ENCODE measurements around the gene ZP1. TPM values are rescaled to one million over a fixed set of nuclear protein-coding genes. Genes with fewer than 3 reads are reported as not detected.

The ZP1 gene
- total and polyA plus RNA-seq, 2 of the 4 experiments (the other 2 are of a cell fraction), result 0.18 to 1.6 TPM

DNA sequence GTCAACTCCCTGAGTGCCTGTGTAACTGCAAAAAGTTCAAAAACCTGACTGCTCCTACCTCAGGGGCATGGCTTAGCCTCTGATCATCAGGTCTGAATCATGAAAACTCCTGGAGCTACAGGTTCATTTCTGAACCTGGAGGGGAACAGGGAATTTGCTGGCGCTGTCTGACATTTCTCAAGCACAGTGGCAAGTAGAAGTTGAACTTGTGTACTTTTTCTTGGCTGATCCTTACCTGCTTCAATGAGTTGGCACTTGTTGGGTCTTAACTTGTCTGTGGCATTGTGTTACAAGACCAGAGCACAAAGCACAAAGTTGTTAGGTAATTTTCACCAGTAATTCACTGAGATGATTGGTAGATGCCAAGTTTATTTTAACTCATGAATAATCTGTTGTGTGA, 49.9 kb downstream of the ZP1 start:
- Histone ChIP-seq H4K20me1 (ENCODE audit: insufficient read depth, low read length) (peaks cover 14% of the 10 kb centered on the region; the same call in 1 of the 2 replicates), H3K18ac (ENCODE audit: low read depth, low read length) (no peak overlapping the region), H3K27me3 (ENCODE audit: control insufficient read depth, insufficient read depth, low read length) (no peaks in the 10 kb centered on the region), H2AK9ac (replicated peaks; ENCODE audit: low read depth, low read length, poor library complexity) (no peak overlapping the region), H3K23ac (ENCODE audit: low read depth, low read length) (peak overlapping the region; percentile 38; the same call in 1 of the 2 replicates), H4K5ac (ENCODE audit: low read depth, low read length) (no peak overlapping the region), H3K27ac (ENCODE audit: insufficient read depth, low read length) (no peak overlapping the region), H3K4me2 (ENCODE audit: low read depth, low read length) (no peak overlapping the region), H3K9ac (ENCODE audit: low read depth, low read length) (no peak overlapping the region), H4K8ac (ENCODE audit: low read depth in 2 of 2, low read length in 2 of 2) (no peak overlapping the region), H3K4ac (ENCODE audit: low read depth, low read length) (no peak overlapping the region), H4K91ac (ENCODE audit: insufficient read depth, low read depth, low read length) (no peak overlapping the region), H3K36me3 (ENCODE audit: control insufficient read depth, insufficient read depth, low read length) (peaks cover 23% of the 10 kb centered on the region), H3K9me1 (ENCODE audit: insufficient read depth, low read length) (peaks cover 18% of the 10 kb centered on the region), H2AK5ac (ENCODE audit: low read depth, low read length) (no peak overlapping the region), H2AFZ (replicated peaks; ENCODE audit: low read length, poor library complexity) (no peak overlapping the region), H3K4me3 (ENCODE audit: insufficient read depth, low read depth, low read length) (no peak overlapping the region), H2BK15ac (ENCODE audit: low read depth, low read length) (no peak overlapping the region), H3K9me3 (ENCODE audit: control insufficient read depth, insufficient read depth, low read length) (no peaks in the 10 kb centered on the region), H2BK5ac (ENCODE audit: low read depth, low read length, poor library complexity, severe bottlenecking) (no peak overlapping the region), H3K79me1 (ENCODE audit: low read depth in 1 of 2, low read length in 2 of 2) (peaks cover 23 to 58% of the 10 kb centered on the region in 2 experiments), H3K14ac (replicated peaks; ENCODE audit: low read depth, low read length) (no peak overlapping the region), H2BK20ac (ENCODE audit: low read depth, low read length) (no peak overlapping the region), H3K56ac (ENCODE audit: extremely low read depth, insufficient read depth, low read length) (no peak overlapping the region), H3K4me1 (ENCODE audit: control insufficient read depth, insufficient read depth, low read length) (peaks cover 7% of the 10 kb centered on the region), H2BK120ac (ENCODE audit: low read depth, low read length) (no peak overlapping the region)
- TF ChIP-seq RAD21 (IDR thresholded peaks at IDR 0.05; ENCODE audit: low read length), result no peak
- no peak for TF ChIP-seq CHD1 (IDR thresholded peaks at IDR 0.05; ENCODE audit: low read depth, low read length)
- TF ChIP-seq, protein P1, sequence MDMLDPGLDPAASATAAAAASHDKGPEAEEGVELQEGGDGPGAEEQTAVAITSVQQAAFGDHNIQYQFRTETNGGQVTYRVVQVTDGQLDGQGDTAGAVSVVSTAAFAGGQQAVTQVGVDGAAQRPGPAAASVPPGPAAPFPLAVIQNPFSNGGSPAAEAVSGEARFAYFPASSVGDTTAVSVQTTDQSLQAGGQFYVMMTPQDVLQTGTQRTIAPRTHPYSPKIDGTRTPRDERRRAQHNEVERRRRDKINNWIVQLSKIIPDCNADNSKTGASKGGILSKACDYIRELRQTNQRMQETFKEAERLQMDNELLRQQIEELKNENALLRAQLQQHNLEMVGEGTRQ (IDR thresholded peaks at IDR 0.05; ENCODE audit: low read depth, low read length), result no peak
- no peak for TF ChIP-seq ELK1 (IDR thresholded peaks at IDR 0.05; ENCODE audit: borderline replicate concordance, low read depth, low read length)
- no peak for TF ChIP-seq FOS (IDR thresholded peaks at IDR 0.05; ENCODE audit: low read depth, low read length)
- no peak for TF ChIP-seq MAZ (IDR thresholded peaks at IDR 0.05; ENCODE audit: borderline replicate concordance, low read depth, low read length)
- no peak for TF ChIP-seq MAFK (IDR thresholded peaks at IDR 0.05; ENCODE audit: low read depth, low read length)
- TF ChIP-seq POLR2A (IDR thresholded peaks at IDR 0.05; ENCODE audit: low read depth, low read length), result no peak
- TF ChIP-seq NFE2L2 (IDR thresholded peaks at IDR 0.05; ENCODE audit: low read depth, low read length), result no peak
- TF ChIP-seq SMC3 (IDR thresholded peaks at IDR 0.05; ENCODE audit: low read depth, low read length), result no peak
- no peak for TF ChIP-seq MXI1 (IDR thresholded peaks at IDR 0.05; ENCODE audit: borderline replicate concordance, low read depth, low read length)
- no peak for TF ChIP-seq BHLHE40 (IDR thresholded peaks at IDR 0.05; ENCODE audit: low read depth, low read length)
- no peak for TF ChIP-seq RFX5 (IDR thresholded peaks at IDR 0.05; ENCODE audit: low read depth, low read length)
- no peak for TF ChIP-seq RCOR1 (IDR thresholded peaks at IDR 0.05; ENCODE audit: insufficient replicate concordance, low read length)
- TF ChIP-seq CEBPB (IDR thresholded peaks at IDR 0.05; ENCODE audit: low read depth, low read length), result no peak
- TF ChIP-seq, protein P2, sequence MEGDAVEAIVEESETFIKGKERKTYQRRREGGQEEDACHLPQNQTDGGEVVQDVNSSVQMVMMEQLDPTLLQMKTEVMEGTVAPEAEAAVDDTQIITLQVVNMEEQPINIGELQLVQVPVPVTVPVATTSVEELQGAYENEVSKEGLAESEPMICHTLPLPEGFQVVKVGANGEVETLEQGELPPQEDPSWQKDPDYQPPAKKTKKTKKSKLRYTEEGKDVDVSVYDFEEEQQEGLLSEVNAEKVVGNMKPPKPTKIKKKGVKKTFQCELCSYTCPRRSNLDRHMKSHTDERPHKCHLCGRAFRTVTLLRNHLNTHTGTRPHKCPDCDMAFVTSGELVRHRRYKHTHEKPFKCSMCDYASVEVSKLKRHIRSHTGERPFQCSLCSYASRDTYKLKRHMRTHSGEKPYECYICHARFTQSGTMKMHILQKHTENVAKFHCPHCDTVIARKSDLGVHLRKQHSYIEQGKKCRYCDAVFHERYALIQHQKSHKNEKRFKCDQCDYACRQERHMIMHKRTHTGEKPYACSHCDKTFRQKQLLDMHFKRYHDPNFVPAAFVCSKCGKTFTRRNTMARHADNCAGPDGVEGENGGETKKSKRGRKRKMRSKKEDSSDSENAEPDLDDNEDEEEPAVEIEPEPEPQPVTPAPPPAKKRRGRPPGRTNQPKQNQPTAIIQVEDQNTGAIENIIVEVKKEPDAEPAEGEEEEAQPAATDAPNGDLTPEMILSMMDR (conservative IDR thresholded peaks at IDR 0.05; ENCODE audit: low read depth, low read length), result no peak
- DNase-seq (no peak), ATAC-seq (ENCODE audit: low read depth) (no peak)
- POLR2A ChIA-PET (ENCODE audit: unreplicated experiment), result no interaction called here
- dilution Hi-C loops (cut with HindIII; ENCODE audit: low sequenced_read_pairs, unreplicated experiment), result no loop called here
- CTCF ChIA-PET, result no interaction called here
- intact Hi-C loops (cut with micrococcal nuclease), result no loop called here
- in situ Hi-C loops (cut with MboI; ENCODE audit: low sequenced_read_pairs), result loop anchor here (25.0 kb wide), 1 partner anchor 1330 kb away; no protein-coding TSS in a partner anchor
- no CpG with 5 or more reads among the region's 1 CpG for WGBS, 2 experiments (ENCODE audit: extremely low coverage in 2 of 2, insufficient read length in 1 of 2)
- BruUV-seq (replicated peaks), result no TSS peak
